Measurements from ENCODE around the gene ATP7B. TPM values are rescaled to one million over a fixed set of nuclear protein-coding genes. Genes with fewer than 3 reads are reported as not detected.

The ATP7B gene
- total and polyA plus RNA-seq, 8 donors = 2.0 to 6.0 (median 2.6) TPM

- Histone ChIP-seq H3K4me3 (no peak overlapping the region), H3K4me1 (no peaks in the 10 kb centered on the region), H3K36me3 (no peaks in the 10 kb centered on the region), H3K27me3 (no peaks in the 10 kb centered on the region), H3K27ac (no peak overlapping the region), H3K9me3 (no peaks in the 10 kb centered on the region)
- FAIRE-seq (no peak), ATAC-seq (no peak), DNase-seq (no peak)
- WGBS, 2 donors = 80 to 98% methylated on average over 5 of the region's 5 CpGs
- intact Hi-C loops (cut with DNase I) = no loop called here
- no peak for TF ChIP-seq CTCF (IDR thresholded peaks at IDR 0.05)
Observed at GRCh38 chr13:51925865-51926527, 85.3 kb downstream of the ATP7B start.

DNA sequence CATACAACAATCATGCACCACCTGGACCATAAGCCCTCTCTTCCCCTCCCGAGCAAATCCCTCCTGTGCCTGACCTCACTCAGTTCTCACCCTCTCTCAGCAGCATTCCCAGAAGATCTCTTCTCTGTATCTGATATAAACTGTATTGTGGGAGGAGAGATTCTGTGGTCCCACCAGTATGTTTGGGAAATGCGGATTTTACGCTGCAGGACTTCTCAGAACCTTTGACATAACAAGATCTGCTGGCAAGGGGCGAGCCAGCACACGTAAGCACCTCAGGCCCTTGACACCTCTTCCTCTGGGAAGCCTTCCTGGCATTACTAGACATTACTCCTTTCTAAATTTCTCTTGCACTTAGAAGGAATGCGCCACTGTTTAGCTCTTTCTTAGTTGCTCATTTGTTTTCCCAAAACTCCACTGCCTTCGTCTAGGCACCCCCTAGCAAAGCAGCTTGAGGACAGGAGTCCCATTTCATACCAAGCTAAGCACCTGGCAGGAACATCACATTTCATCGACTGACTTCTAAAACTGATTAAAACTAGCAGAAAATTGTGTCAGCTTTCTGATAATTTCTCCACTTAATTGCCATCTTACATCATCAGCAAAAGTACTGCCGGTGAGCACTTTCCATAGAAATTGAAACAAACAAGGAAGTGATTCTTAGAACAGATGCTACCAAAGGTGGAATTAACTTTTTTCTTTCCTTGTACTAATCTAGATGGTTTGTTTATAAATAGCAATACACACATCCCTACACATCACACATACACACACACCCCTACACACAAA, 86.3 kb downstream of the ATP7B start:
- 89 to 93% methylated on average over 9 of the region's 9 CpGs for WGBS, 2 donors
- TF ChIP-seq CTCF (IDR thresholded peaks at IDR 0.05) = no peak
- H3K4me3 ChIP-seq = no peak overlapping the region
- no peak overlapping the region for H3K27ac ChIP-seq
- no peaks in the 10 kb centered on the region for H3K9me3 ChIP-seq
- intact Hi-C loops (cut with DNase I) = no loop called here
- FAIRE-seq (no peak), ATAC-seq (no peak), DNase-seq (no peak)
- H3K27me3 ChIP-seq = no peaks in the 10 kb centered on the region
- H3K4me1 ChIP-seq = no peaks in the 10 kb centered on the region
- no peaks in the 10 kb centered on the region for H3K36me3 ChIP-seq

GRCh38 chr13:51923983-51924539, 87.2 kb downstream of the ATP7B start:
- intact Hi-C loops (cut with DNase I) = no loop called here
- H3K27ac ChIP-seq = no peak overlapping the region
- peak in 2 of 4 donors; percentile 46 to 48 for ATAC-seq
- H3K4me1 ChIP-seq = no peaks in the 10 kb centered on the region
- H3K36me3 ChIP-seq = no peaks in the 10 kb centered on the region
- no peaks in the 10 kb centered on the region for H3K27me3 ChIP-seq
- H3K4me3 ChIP-seq = no peak overlapping the region
- peak in 1 of 6 donors; percentile 2 for DNase-seq
- H3K9me3 ChIP-seq = no peaks in the 10 kb centered on the region
- FAIRE-seq = no peak
- 83 to 87% methylated on average over 3 of the region's 3 CpGs for WGBS, 2 donors
- no peak for TF ChIP-seq CTCF (IDR thresholded peaks at IDR 0.05)

DNA sequence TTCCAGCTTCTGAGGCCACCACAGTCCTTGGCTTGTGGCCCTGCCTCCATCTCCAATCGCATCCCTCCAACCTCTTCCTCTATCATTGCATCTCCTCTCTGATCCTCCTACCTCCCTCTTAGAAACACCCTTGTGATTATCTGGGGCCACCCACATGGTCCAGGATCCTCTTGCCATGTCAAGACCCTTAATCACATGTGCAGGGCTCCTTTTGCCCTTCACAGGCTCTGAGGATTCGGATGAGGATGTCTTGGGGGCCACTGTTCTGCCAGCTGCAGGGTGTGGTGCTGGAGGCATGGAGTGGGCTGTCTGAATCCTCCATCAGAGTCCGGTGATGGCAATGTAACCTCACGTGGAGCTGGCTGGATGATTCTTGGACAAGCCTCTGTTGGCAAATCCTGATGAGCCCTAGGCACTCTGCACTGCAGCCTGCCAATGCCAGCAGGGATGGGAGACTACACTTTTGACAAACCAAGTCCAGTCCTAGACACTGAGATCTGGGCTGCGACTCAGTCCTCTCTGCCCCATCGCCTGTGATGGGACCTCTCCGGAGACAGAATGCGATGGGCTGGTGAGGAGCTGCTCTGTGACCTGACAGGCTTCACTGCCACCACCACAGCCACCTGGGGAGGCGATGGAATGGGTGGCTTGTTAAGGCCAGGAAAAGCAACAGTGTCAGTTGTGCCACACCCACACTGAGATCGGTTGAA, 88.3 kb downstream of the ATP7B start:
- no peak for ATAC-seq
- no peak for TF ChIP-seq CTCF (IDR thresholded peaks at IDR 0.05)
- DNase-seq = peak in 1 of 6 donors; percentile 5
- Histone ChIP-seq H3K27ac (no peak overlapping the region), H3K4me3 (no peak overlapping the region), H3K27me3 (no peaks in the 10 kb centered on the region), H3K4me1 (no peaks in the 10 kb centered on the region), H3K36me3 (no peaks in the 10 kb centered on the region), H3K9me3 (no peaks in the 10 kb centered on the region)
- intact Hi-C loops (cut with DNase I) = no loop called here
- no peak for FAIRE-seq
- 94% methylated on average over 10 of the region's 10 CpGs for WGBS, 2 donors

All from pancreas (tissue), 10 donors.